HG03442 (cell line): ENCODE data around the gene ZBTB7C.

Experiments used
- ATAC-seq: cut with Tn5 transposase; IDR thresholded peaks from one replicate; pipeline ENCODE4 v1.9.1; 2021; ENCODE audit warnings: mild to moderate bottlenecking, moderate library complexity; ENCODE audit not compliant: unreplicated experiment

The ZBTB7C gene

GRCh38 chr18:48131042-48131441 is 278.1 kb downstream of the ZBTB7C start:
- no peak for ATAC-seq

GRCh38 chr18:48129621-48130082 is 279.5 kb downstream of the ZBTB7C start:
- ATAC-seq, result no peak

GRCh38 chr18:48127606-48128005 is 281.6 kb downstream of the ZBTB7C start:
- ATAC-seq, result no peak

- ATAC-seq, result no peak
Measured at GRCh38 chr18:48126240-48126639, 282.9 kb downstream of the ZBTB7C start.

- ATAC-seq, result no peak
Measured at GRCh38 chr18:48125724-48126123, 283.5 kb downstream of the ZBTB7C start.

GRCh38 chr18:48124857-48125626 is 284.1 kb downstream of the ZBTB7C start:
- ATAC-seq, result peak; percentile 75

- no peak for ATAC-seq
Measured at GRCh38 chr18:48123941-48124340, 285.2 kb downstream of the ZBTB7C start.

GRCh38 chr18:48123324-48123723 is 285.9 kb downstream of the ZBTB7C start:
- no peak for ATAC-seq

GRCh38 chr18:48122816-48123215 is 286.4 kb downstream of the ZBTB7C start:
- no peak for ATAC-seq

GRCh38 chr18:48122376-48122775 is 286.8 kb downstream of the ZBTB7C start:
- no peak for ATAC-seq

- ATAC-seq, result no peak
Measured at GRCh38 chr18:48121752-48122151, 287.4 kb downstream of the ZBTB7C start.

GRCh38 chr18:48119204-48119603 is 290.0 kb downstream of the ZBTB7C start:
- ATAC-seq, result no peak

GRCh38 chr18:48116873-48117630 is 292.1 kb downstream of the ZBTB7C start:
- ATAC-seq, result no peak

GRCh38 chr18:48116017-48116416 is 293.2 kb downstream of the ZBTB7C start:
- no peak for ATAC-seq

GRCh38 chr18:48113691-48114090 is 295.5 kb downstream of the ZBTB7C start:
- ATAC-seq, result no peak

- no peak for ATAC-seq
Measured at GRCh38 chr18:48111587-48111986, 297.6 kb downstream of the ZBTB7C start.

- no peak for ATAC-seq
Measured at GRCh38 chr18:48110797-48111196, 298.4 kb downstream of the ZBTB7C start.

GRCh38 chr18:48109961-48110493 is 299.2 kb downstream of the ZBTB7C start:
- ATAC-seq, result no peak

GRCh38 chr18:48108136-48108535 is 301.0 kb downstream of the ZBTB7C start:
- ATAC-seq, result no peak

GRCh38 chr18:48106976-48107781 is 302.0 kb downstream of the ZBTB7C start:
- no peak for ATAC-seq

GRCh38 chr18:48106498-48106897 is 302.7 kb downstream of the ZBTB7C start:
- ATAC-seq, result no peak
